Measurements from ENCODE around the gene RASAL2.

Gene RASAL2

DNA sequence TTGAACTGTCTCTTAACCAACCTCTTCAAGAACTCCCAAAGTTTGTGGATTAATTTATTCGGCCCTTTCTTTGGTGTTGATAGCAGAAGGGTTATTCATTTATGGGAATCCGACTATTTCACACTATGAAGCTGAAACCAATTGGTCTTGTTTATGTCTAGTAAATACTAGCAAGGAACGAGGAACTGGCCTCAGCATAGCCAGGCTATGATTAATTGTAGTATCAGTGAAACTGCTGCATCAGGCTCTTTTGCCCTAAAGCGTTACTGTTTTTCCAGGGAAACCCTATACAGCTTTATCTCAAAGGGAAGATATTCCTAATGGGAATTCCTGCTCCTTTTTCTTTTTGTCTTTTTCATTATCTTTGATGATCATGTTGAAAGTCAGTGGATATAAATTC lies 367.8 kb downstream of the RASAL2 start:
- CTCF ChIA-PET: no interaction called here
- TF ChIP-seq BHLHE40 (IDR thresholded peaks at IDR 0.05; ENCODE audit: borderline replicate concordance): no peak
- TF ChIP-seq, protein P1, sequence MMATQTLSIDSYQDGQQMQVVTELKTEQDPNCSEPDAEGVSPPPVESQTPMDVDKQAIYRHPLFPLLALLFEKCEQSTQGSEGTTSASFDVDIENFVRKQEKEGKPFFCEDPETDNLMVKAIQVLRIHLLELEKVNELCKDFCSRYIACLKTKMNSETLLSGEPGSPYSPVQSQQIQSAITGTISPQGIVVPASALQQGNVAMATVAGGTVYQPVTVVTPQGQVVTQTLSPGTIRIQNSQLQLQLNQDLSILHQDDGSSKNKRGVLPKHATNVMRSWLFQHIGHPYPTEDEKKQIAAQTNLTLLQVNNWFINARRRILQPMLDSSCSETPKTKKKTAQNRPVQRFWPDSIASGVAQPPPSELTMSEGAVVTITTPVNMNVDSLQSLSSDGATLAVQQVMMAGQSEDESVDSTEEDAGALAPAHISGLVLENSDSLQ (IDR thresholded peaks at IDR 0.05): no peak
- no peak for TF ChIP-seq CTBP1 (IDR thresholded peaks at IDR 0.05; ENCODE audit: borderline replicate concordance)
- TF ChIP-seq ELF4 (IDR thresholded peaks at IDR 0.05): no peak
- TF ChIP-seq SUZ12 (IDR thresholded peaks at IDR 0.05): no peak
- TF ChIP-seq FOXK2 (IDR thresholded peaks at IDR 0.05): no peak
- TF ChIP-seq NFRKB (IDR thresholded peaks at IDR 0.05): no peak
- TF ChIP-seq FOXM1 (IDR thresholded peaks at IDR 0.05; ENCODE audit: borderline replicate concordance): no peak
- TF ChIP-seq LEF1 (IDR thresholded peaks at IDR 0.05; ENCODE audit: borderline replicate concordance): no peak
- POLR2A ChIA-PET: no interaction called here
- no peak for DNase-seq (ENCODE audit: extremely low spot score)

DNA sequence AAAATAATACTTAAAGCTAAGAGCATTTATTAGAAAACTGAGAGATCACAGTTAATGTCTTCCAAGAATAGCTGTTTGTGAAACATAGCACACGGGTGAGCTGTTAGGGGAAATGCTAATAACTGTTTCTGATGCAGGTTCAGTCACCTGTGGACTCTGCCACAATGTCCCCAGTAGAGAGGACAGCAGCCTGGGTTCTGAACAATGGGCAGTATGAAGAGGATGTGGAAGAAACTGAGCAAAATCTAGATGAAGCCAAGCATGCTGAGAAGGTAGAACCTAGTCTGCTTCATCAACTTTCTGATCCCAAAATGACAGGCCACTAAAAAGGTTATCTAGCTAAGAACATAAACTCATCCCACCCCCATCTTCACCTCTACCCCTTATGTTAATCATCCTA lies 370.2 kb downstream of the RASAL2 start:
- CTCF ChIA-PET: no interaction called here
- POLR2A ChIA-PET: no interaction called here
- no peak for TF ChIP-seq TARDBP (IDR thresholded peaks at IDR 0.05)
- no peak for TF ChIP-seq NFRKB (IDR thresholded peaks at IDR 0.05)
- TF ChIP-seq ZNF384 (IDR thresholded peaks at IDR 0.05): no peak
- TF ChIP-seq, protein P1 (IDR thresholded peaks at IDR 0.05): no peak
- no peak for TF ChIP-seq L3MBTL2 (conservative IDR thresholded peaks at IDR 0.05)
- no peak for TF ChIP-seq ARNT (IDR thresholded peaks at IDR 0.05)
- no peak for DNase-seq (ENCODE audit: extremely low spot score)

DNA sequence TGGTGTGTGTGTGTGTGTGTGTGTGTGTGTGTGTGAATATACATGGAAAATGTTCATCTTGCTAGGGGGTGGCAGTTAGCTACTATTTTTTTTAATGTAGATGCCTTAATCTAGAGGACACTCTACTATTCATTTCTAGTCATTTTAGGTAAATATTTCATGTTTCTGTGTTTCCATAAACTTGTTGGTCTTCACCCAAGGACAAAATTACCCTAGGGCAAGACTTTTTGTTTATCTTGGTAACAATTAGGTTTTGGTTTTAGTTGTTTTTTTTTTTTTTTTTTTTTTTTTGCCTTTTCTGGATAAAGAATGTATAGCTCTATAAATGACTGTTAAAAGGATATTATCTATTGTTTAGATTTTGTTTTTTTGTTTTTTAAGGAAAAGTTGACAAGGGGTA lies 370.7 kb downstream of the RASAL2 start:
- TF ChIP-seq NFRKB (IDR thresholded peaks at IDR 0.05) (no peak), LEF1 (IDR thresholded peaks at IDR 0.05; ENCODE audit: borderline replicate concordance) (no peak), SP1 (IDR thresholded peaks at IDR 0.05) (no peak), FOXK2 (IDR thresholded peaks at IDR 0.05) (no peak), FOXM1 (IDR thresholded peaks at IDR 0.05; ENCODE audit: borderline replicate concordance) (no peak)
- ChIA-PET POLR2A (no interaction called here), CTCF (no interaction called here)
- no peak for DNase-seq (ENCODE audit: extremely low spot score)

DNA sequence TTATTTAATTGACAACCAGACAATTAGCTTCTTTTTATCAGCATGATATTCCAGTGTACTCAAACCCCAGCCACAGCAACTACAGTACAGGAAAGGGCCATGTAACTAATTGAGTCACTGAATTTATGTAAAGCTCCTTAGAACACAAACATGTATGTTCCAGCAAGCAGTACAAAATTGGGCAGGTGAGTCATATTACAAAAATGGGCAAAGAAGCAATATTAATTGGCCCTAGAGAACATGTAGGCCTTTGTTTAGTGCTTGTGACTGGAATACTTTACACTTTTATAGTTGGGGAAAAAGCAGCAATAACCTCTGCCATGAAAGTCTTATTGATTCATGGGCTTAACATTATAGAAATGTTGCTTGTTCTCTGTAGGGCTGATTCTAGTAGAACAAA lies 371.1 kb downstream of the RASAL2 start:
- ChIA-PET CTCF (no interaction called here), POLR2A (no interaction called here)
- DNase-seq (ENCODE audit: extremely low spot score): no peak
- TF ChIP-seq ELF4 (IDR thresholded peaks at IDR 0.05): no peak
- no peak for TF ChIP-seq L3MBTL2 (conservative IDR thresholded peaks at IDR 0.05)
- no peak for TF ChIP-seq ARNT (IDR thresholded peaks at IDR 0.05)
- no peak for TF ChIP-seq ZNF384 (IDR thresholded peaks at IDR 0.05)
- no peak for TF ChIP-seq LEF1 (IDR thresholded peaks at IDR 0.05; ENCODE audit: borderline replicate concordance)
- TF ChIP-seq FOXK2 (IDR thresholded peaks at IDR 0.05): no peak
- TF ChIP-seq BHLHE40 (IDR thresholded peaks at IDR 0.05; ENCODE audit: borderline replicate concordance): no peak
- TF ChIP-seq SP1 (IDR thresholded peaks at IDR 0.05): no peak
- TF ChIP-seq NFRKB (IDR thresholded peaks at IDR 0.05): no peak

DNA sequence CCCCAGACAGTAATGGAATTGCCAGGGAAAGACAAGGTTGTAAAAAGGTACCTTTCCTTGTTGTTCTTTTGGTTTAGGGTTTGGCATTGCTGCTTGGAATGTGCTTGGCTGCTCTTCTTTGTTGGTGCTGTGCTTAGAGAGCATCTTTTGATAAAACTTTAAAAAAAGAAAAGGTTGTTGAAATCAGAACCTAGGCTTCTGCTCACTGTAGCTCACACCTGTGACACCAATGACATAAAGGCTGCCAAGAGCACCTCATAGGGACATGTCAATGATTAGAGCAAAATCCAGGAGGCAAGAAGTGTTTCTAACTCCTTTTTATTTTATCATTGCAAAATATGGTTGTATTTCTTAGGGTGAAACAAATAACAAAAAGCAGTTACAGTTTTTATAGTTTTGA lies 373.9 kb downstream of the RASAL2 start:
- POLR2A ChIA-PET: no interaction called here
- no peak for DNase-seq (ENCODE audit: extremely low spot score)
- CTCF ChIA-PET: interaction anchor here (0.6 kb wide), 1 partner anchor 662 kb away, joined by 3 read pairs; no protein-coding TSS in a partner anchor
- TF ChIP-seq FOXK2 (IDR thresholded peaks at IDR 0.05): no peak

DNA sequence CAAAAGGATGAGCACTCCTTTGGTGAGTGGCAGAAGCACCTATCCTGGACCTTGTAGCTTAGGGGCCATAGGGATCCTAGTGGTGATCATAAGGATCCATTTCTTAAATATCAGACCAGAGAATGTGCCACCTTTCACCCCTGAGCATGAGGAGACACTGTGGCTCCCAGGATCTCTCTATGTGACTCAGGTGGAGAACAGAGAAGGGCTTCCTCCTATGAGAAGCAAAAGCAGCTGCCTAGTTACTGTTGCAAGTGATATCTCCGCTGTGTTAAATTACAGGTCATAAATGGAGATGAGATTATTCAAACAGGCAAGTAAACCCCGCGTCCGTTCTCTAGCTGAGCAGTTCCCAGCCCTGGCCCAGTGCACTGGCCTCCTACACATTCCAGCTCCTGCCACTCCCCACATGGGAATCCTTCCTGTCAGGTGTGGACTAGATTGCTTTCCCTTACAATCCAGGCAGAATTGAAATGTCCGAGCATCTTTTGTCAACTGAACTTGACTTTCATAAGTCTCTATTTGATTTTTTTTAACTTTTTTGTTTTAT lies 376.6 kb downstream of the RASAL2 start:
- ChIA-PET POLR2A (no interaction called here), CTCF (no interaction called here)
- no peak for DNase-seq (ENCODE audit: extremely low spot score)
- TF ChIP-seq NFRKB (IDR thresholded peaks at IDR 0.05) (no peak), HDGF (IDR thresholded peaks at IDR 0.05; ENCODE audit: borderline replicate concordance) (no peak), SP1 (IDR thresholded peaks at IDR 0.05) (no peak), SUZ12 (IDR thresholded peaks at IDR 0.05) (no peak), L3MBTL2 (conservative IDR thresholded peaks at IDR 0.05) (no peak), FOXM1 (IDR thresholded peaks at IDR 0.05; ENCODE audit: borderline replicate concordance) (no peak), ARNT (IDR thresholded peaks at IDR 0.05) (no peak)

DNA sequence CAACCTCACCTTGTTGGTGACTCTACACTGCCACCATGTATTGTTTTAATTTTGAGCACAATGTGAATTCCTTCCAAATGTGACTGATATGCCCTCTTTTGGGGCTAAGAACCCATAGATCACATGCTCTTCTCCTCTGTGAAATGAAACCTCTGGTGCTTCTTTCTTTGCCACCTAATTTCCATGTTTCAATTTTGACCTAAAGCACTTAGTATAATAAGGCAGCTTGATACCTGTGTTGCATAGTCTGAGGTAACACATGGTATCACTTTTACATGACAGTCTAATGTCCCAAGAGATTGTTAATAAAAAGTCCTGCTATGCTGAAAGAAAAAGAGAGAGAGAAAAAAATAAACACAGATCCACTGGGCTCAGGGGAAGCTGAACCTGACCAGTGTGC lies 378.6 kb downstream of the RASAL2 start:
- POLR2A ChIA-PET: no interaction called here
- TF ChIP-seq HDGF (IDR thresholded peaks at IDR 0.05; ENCODE audit: borderline replicate concordance): no peak
- TF ChIP-seq CTBP1 (IDR thresholded peaks at IDR 0.05; ENCODE audit: borderline replicate concordance): no peak
- no peak for TF ChIP-seq FOXA1 (IDR thresholded peaks at IDR 0.05)
- TF ChIP-seq TARDBP (IDR thresholded peaks at IDR 0.05): no peak
- no peak for TF ChIP-seq ELF4 (IDR thresholded peaks at IDR 0.05)
- no peak for TF ChIP-seq LEF1 (IDR thresholded peaks at IDR 0.05; ENCODE audit: borderline replicate concordance)
- no peak for TF ChIP-seq FOXM1 (IDR thresholded peaks at IDR 0.05; ENCODE audit: borderline replicate concordance)
- TF ChIP-seq ZNF384 (IDR thresholded peaks at IDR 0.05): no peak
- TF ChIP-seq L3MBTL2 (conservative IDR thresholded peaks at IDR 0.05): no peak
- TF ChIP-seq, protein P1 (IDR thresholded peaks at IDR 0.05): no peak
- TF ChIP-seq ARNT (IDR thresholded peaks at IDR 0.05): no peak
- no peak for TF ChIP-seq NFRKB (IDR thresholded peaks at IDR 0.05)
- TF ChIP-seq BHLHE40 (IDR thresholded peaks at IDR 0.05; ENCODE audit: borderline replicate concordance): no peak
- TF ChIP-seq SUZ12 (IDR thresholded peaks at IDR 0.05): no peak
- TF ChIP-seq SP1 (IDR thresholded peaks at IDR 0.05): no peak
- TF ChIP-seq FOXK2 (IDR thresholded peaks at IDR 0.05): no peak
- no peak for DNase-seq (ENCODE audit: extremely low spot score)
- CTCF ChIA-PET: interaction anchor here (0.7 kb wide), 1 partner anchor 66 kb away, joined by 4 read pairs; no protein-coding TSS in a partner anchor

Measured in HEK293T (cell line).